SK-N-MC (cell line): Measurements from ENCODE around the gene RALGAPA1.

Experiments used
- EZH2 ChIP-seq: fragments of 200-600 bp; sonication (generic); IDR thresholded peaks from one replicate; pipeline ENCODE4 v1.6.1; 2017; ENCODE audit warnings: antibody characterized with exemption
- POLR2AphosphoS5 ChIP-seq: IDR thresholded peaks from 2 replicates; pipeline ENCODE4 v1.6.1; 2012; ENCODE audit warnings: mild to moderate bottlenecking, low read depth, low read length, borderline replicate concordance

DNA sequence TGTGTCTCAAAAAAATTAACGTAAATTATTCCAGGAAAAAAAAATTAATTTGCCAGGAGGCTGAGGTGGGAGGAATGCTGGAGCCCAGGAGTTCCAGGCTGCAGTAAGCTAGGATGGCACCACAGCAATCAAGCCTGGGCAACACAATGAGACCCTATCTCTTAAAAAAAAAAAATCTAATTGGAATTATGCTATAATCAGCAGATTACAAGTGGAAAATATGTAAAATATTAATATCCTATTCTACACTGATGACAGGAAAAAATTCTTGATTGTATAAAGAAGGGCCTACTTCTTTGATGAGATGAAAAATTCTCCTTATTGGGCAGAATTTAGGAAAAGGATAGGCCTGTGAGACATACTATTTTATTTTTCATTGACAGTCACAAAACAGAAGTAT, 114.0 kb downstream of the RALGAPA1 start:
- TF ChIP-seq EZH2, result no peak
- TF ChIP-seq POLR2AphosphoS5, result no peak
